Measurements from ENCODE around the gene HDLBP. TPM values are rescaled to one million over a fixed set of nuclear protein-coding genes. Genes with fewer than 3 reads are reported as not detected.

The HDLBP gene
- total and polyA plus RNA-seq, 2 experiments from 2014 or later: 230 to 306 TPM

DNA sequence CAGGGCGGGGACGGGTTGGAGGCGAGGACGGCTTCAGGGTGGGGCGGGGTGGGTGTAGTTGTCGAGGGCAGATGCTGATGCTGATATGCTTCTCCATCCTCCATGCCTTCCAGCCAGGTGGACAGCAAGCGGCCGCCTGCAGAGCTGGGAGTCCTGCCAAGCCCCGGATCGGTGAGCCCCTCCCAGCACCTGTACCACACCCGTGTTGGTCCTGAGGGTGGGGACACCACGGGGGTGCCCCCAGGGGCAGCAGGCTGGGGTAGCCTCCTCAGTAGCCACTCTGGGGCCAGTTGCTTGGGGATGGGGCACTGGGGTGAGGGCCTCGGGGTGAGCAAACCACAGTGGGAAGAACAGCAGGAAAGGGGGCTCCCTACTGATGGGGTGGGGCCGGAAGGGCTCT, 124.4 kb downstream of the HDLBP start (continued):
- TF ChIP-seq ZNF114 (CRISPR knock-in tag; IDR thresholded peaks at IDR 0.05) (no peak), EZH2 (IDR thresholded peaks at IDR 0.05; ENCODE audit: low read depth, unreplicated experiment) (no peak), NANOG (IDR thresholded peaks at IDR 0.05; ENCODE audit: borderline replicate concordance) (no peak)

GRCh38 chr2:241190291-241190981, 125.0 kb downstream of the HDLBP start:
- DNase-seq (ENCODE audit: low spot score): no peak
- H3K36me3 Mint-ChIP-seq (ENCODE audit: low read depth): no peaks in the 10 kb centered on the region
- TF ChIP-seq STAT1 (IDR thresholded peaks at IDR 0.05; ENCODE audit: unreplicated experiment) (no peak), ZNF462 (CRISPR knock-in tag; IDR thresholded peaks at IDR 0.05) (no peak), ZNF114 (CRISPR knock-in tag; IDR thresholded peaks at IDR 0.05) (no peak), POLR2AphosphoS5 (IDR thresholded peaks at IDR 0.05; ENCODE audit: low read depth) (no peak), EZH2phosphoT487 (IDR thresholded peaks at IDR 0.05; ENCODE audit: unreplicated experiment) (no peak), CREB1 (CRISPR knock-in tag; IDR thresholded peaks at IDR 0.05; ENCODE audit: low read depth) (no peak), JUNB (IDR thresholded peaks at IDR 0.05; ENCODE audit: unreplicated experiment) (no peak), NANOG (IDR thresholded peaks at IDR 0.05; ENCODE audit: borderline replicate concordance) (no peak)
- TF ChIP-seq, protein P1, sequence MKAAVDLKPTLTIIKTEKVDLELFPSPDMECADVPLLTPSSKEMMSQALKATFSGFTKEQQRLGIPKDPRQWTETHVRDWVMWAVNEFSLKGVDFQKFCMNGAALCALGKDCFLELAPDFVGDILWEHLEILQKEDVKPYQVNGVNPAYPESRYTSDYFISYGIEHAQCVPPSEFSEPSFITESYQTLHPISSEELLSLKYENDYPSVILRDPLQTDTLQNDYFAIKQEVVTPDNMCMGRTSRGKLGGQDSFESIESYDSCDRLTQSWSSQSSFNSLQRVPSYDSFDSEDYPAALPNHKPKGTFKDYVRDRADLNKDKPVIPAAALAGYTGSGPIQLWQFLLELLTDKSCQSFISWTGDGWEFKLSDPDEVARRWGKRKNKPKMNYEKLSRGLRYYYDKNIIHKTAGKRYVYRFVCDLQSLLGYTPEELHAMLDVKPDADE (IDR thresholded peaks at IDR 0.05): no peak
- TF ChIP-seq, protein P2, sequence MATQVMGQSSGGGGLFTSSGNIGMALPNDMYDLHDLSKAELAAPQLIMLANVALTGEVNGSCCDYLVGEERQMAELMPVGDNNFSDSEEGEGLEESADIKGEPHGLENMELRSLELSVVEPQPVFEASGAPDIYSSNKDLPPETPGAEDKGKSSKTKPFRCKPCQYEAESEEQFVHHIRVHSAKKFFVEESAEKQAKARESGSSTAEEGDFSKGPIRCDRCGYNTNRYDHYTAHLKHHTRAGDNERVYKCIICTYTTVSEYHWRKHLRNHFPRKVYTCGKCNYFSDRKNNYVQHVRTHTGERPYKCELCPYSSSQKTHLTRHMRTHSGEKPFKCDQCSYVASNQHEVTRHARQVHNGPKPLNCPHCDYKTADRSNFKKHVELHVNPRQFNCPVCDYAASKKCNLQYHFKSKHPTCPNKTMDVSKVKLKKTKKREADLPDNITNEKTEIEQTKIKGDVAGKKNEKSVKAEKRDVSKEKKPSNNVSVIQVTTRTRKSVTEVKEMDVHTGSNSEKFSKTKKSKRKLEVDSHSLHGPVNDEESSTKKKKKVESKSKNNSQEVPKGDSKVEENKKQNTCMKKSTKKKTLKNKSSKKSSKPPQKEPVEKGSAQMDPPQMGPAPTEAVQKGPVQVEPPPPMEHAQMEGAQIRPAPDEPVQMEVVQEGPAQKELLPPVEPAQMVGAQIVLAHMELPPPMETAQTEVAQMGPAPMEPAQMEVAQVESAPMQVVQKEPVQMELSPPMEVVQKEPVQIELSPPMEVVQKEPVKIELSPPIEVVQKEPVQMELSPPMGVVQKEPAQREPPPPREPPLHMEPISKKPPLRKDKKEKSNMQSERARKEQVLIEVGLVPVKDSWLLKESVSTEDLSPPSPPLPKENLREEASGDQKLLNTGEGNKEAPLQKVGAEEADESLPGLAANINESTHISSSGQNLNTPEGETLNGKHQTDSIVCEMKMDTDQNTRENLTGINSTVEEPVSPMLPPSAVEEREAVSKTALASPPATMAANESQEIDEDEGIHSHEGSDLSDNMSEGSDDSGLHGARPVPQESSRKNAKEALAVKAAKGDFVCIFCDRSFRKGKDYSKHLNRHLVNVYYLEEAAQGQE (IDR thresholded peaks at IDR 0.05; ENCODE audit: unreplicated experiment): no peak
- TF ChIP-seq, protein P3, sequence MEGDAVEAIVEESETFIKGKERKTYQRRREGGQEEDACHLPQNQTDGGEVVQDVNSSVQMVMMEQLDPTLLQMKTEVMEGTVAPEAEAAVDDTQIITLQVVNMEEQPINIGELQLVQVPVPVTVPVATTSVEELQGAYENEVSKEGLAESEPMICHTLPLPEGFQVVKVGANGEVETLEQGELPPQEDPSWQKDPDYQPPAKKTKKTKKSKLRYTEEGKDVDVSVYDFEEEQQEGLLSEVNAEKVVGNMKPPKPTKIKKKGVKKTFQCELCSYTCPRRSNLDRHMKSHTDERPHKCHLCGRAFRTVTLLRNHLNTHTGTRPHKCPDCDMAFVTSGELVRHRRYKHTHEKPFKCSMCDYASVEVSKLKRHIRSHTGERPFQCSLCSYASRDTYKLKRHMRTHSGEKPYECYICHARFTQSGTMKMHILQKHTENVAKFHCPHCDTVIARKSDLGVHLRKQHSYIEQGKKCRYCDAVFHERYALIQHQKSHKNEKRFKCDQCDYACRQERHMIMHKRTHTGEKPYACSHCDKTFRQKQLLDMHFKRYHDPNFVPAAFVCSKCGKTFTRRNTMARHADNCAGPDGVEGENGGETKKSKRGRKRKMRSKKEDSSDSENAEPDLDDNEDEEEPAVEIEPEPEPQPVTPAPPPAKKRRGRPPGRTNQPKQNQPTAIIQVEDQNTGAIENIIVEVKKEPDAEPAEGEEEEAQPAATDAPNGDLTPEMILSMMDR (conservative IDR thresholded peaks at IDR 0.05; ENCODE audit: low read depth in 2 of 2): no peak

More at GRCh38 chr2:241190291-241190981, 125.0 kb downstream of the HDLBP start:
- H3K4me2 ChIP-seq: no peak overlapping the region
- no peak overlapping the region for H2AFZ ChIP-seq
- no peaks in the 10 kb centered on the region for H3K27me3 ChIP-seq (ENCODE audit: insufficient read depth)
- peak; percentile 8; the same call in 2 of the 3 replicates for ATAC-seq
- H3K27ac ChIP-seq (ENCODE audit: low read depth): no peak overlapping the region
- Mint-ChIP-seq H3K4me1 (peaks cover 3% of the 10 kb centered on the region), H3K27ac (no peak overlapping the region), H3K27me3 (ENCODE audit: insufficient read depth, low read depth, poor library complexity) (peaks cover 7% of the 10 kb centered on the region), H3K9me3 (no peaks in the 10 kb centered on the region), H3K4me3 (no peak overlapping the region)
- H3K9me2 ChIP-seq (ENCODE audit: insufficient read depth): no peaks in the 10 kb centered on the region
- no peaks in the 10 kb centered on the region for H3K36me3 ChIP-seq (ENCODE audit: insufficient read depth)
- no peaks in the 10 kb centered on the region for H3K79me2 ChIP-seq (replicated peaks; ENCODE audit: insufficient read depth)
- H3K4me1 ChIP-seq (ENCODE audit: insufficient read depth): no peaks in the 10 kb centered on the region
- no peaks in the 10 kb centered on the region for H3F3A ChIP-seq (replicated peaks; ENCODE audit: low read depth)
- H4K20me1 ChIP-seq (replicated peaks; ENCODE audit: insufficient read depth): no peaks in the 10 kb centered on the region
- H3K4me3 ChIP-seq: no peak overlapping the region
